GM23338 (cell line): ENCODE measurements around the gene ZNF211. TPM values are rescaled to one million over a fixed set of nuclear protein-coding genes. Genes with fewer than 3 reads are reported as not detected.

Source experiments
- ATAC-seq: fragments of 200-7000 bp; cut with Tn5 transposase; 3 replicates; pipeline ENCODE4 v1.9.1; 2020
- DNase-seq: peaks from one replicate; pipeline ENCODE4 v3.0.0-alpha.2; 2015; ENCODE audit warnings: low spot score
- H2AFZ ChIP-seq: fragments of 200-600 bp; sonication (generic); 2 replicates; pipeline ENCODE4 v1.8.0; 2016; ENCODE audit warnings: antibody characterized with exemption, mild to moderate bottlenecking, moderate library complexity
- H3F3A ChIP-seq: fragments of 200-600 bp; sonication (generic); replicated peaks from 2 replicates; pipeline ENCODE4 v1.8.0; 2017; ENCODE audit warnings: antibody characterized with exemption, mixed run types, low read depth
- H3K27ac ChIP-seq: fragments of 200-600 bp; sonication (generic); 2 replicates; pipeline ENCODE4 v1.6.1; 2016; ENCODE audit warnings: low read depth
- H3K27me3 ChIP-seq: fragments of 200-600 bp; sonication (generic); 2 replicates; pipeline ENCODE4 v1.8.0; 2016; ENCODE audit warnings: mild to moderate bottlenecking, mixed run types, moderate library complexity; ENCODE audit not compliant: insufficient read depth
- H3K36me3 ChIP-seq: fragments of 200-600 bp; sonication (generic); 2 replicates; pipeline ENCODE4 v1.8.0; 2016; ENCODE audit warnings: mild to moderate bottlenecking; ENCODE audit not compliant: insufficient read depth
- H3K4me1 ChIP-seq: fragments of 200-600 bp; sonication (generic); 2 replicates; pipeline ENCODE4 v1.8.0; 2016; ENCODE audit warnings: mild to moderate bottlenecking, moderate library complexity; ENCODE audit not compliant: insufficient read depth
- H3K4me2 ChIP-seq: fragments of 200-600 bp; sonication (generic); 2 replicates; pipeline ENCODE4 v1.7.1; 2017; ENCODE audit warnings: mixed run types
- H3K4me3 ChIP-seq: fragments of 200-600 bp; sonication (generic); 2 replicates; pipeline ENCODE4 v1.6.1; 2016; ENCODE audit warnings: mixed run types
- H3K79me2 ChIP-seq: fragments of 200-600 bp; sonication (generic); replicated peaks from 2 replicates; pipeline ENCODE4 v1.8.0; 2017; ENCODE audit warnings: mild to moderate bottlenecking; ENCODE audit not compliant: insufficient read depth
- H3K9me2 ChIP-seq: fragments of 200-600 bp; sonication (generic); 2 replicates; pipeline ENCODE4 v1.8.0; 2017; ENCODE audit not compliant: insufficient read depth
- H4K20me1 ChIP-seq: fragments of 200-600 bp; sonication (generic); replicated peaks from 2 replicates; pipeline ENCODE4 v1.8.0; 2017; ENCODE audit warnings: mild to moderate bottlenecking; ENCODE audit not compliant: insufficient read depth
- H3K27ac Mint-ChIP-seq: 2 replicates; pipeline ENCODE4 v1.8.0; 2020; ENCODE audit warnings: inconsistent platforms, mild to moderate bottlenecking, moderate library complexity, mixed read lengths
- H3K27me3 Mint-ChIP-seq: 3 replicates; pipeline ENCODE4 v1.8.0; 2022; ENCODE audit warnings: low read depth, mild to moderate bottlenecking, moderate library complexity, mixed read lengths, inconsistent platforms; ENCODE audit not compliant: insufficient read depth, poor library complexity
- H3K36me3 Mint-ChIP-seq: 3 replicates; pipeline ENCODE4 v1.8.0; 2021; ENCODE audit warnings: low read depth, mild to moderate bottlenecking, inconsistent platforms, moderate library complexity, mixed read lengths
- H3K4me1 Mint-ChIP-seq: 3 replicates; pipeline ENCODE4 v1.8.0; 2020; ENCODE audit warnings: mild to moderate bottlenecking, inconsistent platforms, mixed read lengths
- H3K4me3 Mint-ChIP-seq: 3 replicates; pipeline ENCODE4 v1.8.0; 2021; ENCODE audit warnings: moderate library complexity, mild to moderate bottlenecking, inconsistent platforms, mixed read lengths
- H3K9me3 Mint-ChIP-seq: 3 replicates; pipeline ENCODE4 v1.8.0; 2020; ENCODE audit warnings: moderate library complexity, mild to moderate bottlenecking, inconsistent platforms, mixed read lengths
- CTCF ChIP-seq, 2 experiments: fragments of 200-600 bp in 1 of 2; sonication (generic) in 1 of 2; conservative IDR thresholded peaks; 2 replicates each; pipeline versions ENCODE4 v1.5.1 to v1.6.1; 2016 to 2017; ENCODE audit warnings: antibody characterized with exemption in 2 of 2, low read depth in 2 of 2, mild to moderate bottlenecking in 2 of 2, moderate library complexity in 1 of 2
- EZH2 ChIP-seq: fragments of 200-600 bp; sonication (generic); IDR thresholded peaks from one replicate; pipeline ENCODE4 v1.8.0; 2017; ENCODE audit warnings: antibody characterized with exemption, mild to moderate bottlenecking, low read depth; ENCODE audit not compliant: unreplicated experiment
- EZH2phosphoT487 ChIP-seq: fragments of 200-600 bp; sonication (generic); IDR thresholded peaks from one replicate; pipeline ENCODE4 v1.8.1; 2018; ENCODE audit warnings: antibody characterized with exemption; ENCODE audit not compliant: unreplicated experiment
- POLR2AphosphoS5 ChIP-seq: IDR thresholded peaks from 2 replicates; pipeline ENCODE4 v1.6.1; 2016; ENCODE audit warnings: antibody characterized with exemption, low read depth
- REST ChIP-seq: IDR thresholded peaks from one replicate; pipeline ENCODE4 v1.6.1; 2018; ENCODE audit warnings: antibody characterized with exemption; ENCODE audit not compliant: unreplicated experiment
- STAT1 ChIP-seq: IDR thresholded peaks from one replicate; pipeline ENCODE4 v1.6.1; 2016; ENCODE audit warnings: antibody characterized with exemption; ENCODE audit not compliant: unreplicated experiment
- ZNF331 ChIP-seq: fragments of 250-450 bp; sonication (Bioruptor Pico); IDR thresholded peaks from 2 replicates; pipeline ENCODE4 v1.5.0; 2020; ENCODE audit warnings: low read depth, mild to moderate bottlenecking, moderate library complexity
- polyA plus RNA-seq: library from polyadenylated mRNA; unstranded; fragments of >200 nt; fragmentation: Nextera tagmentation; extraction: Ambion mirVana; gene quantifications from 2 replicates; pipeline ENCODE4 v1.2.1, GENCODE V29; 2016
- total RNA-seq: library from RNA; depleted of rRNA; stranded (reverse); fragments of >200 nt; shearing (Covaris generic); gene quantifications from 2 replicates; pipeline ENCODE4 v1.2.3, GENCODE V29; 2014

The ZNF211 gene
- total and polyA plus RNA-seq, 2 experiments from 2014 or later = 9.7 to 13.8 TPM

GRCh38 chr19:57641715-57642234 lies 8.8 kb downstream of the ZNF211 start:
- H4K20me1 ChIP-seq = 0 out of 2 replicates have a peak, but pooled peaks cover 5% of the 10 kb centered on the region
- H3K36me3 Mint-ChIP-seq = peaks cover 65% of the 10 kb centered on the region
- no peak overlapping the region for H3K4me2 ChIP-seq
- peaks cover 3% of the 10 kb centered on the region; the same call in 1 of the 2 replicates for H3K79me2 ChIP-seq
- H3K4me1 ChIP-seq = no peaks in the 10 kb centered on the region
- no peak for DNase-seq
- peaks cover 4% of the 10 kb centered on the region; the same call in 1 of the 2 replicates for H3K9me2 ChIP-seq
- no peak overlapping the region for H2AFZ ChIP-seq
- peaks cover 15% of the 10 kb centered on the region for H3K9me3 Mint-ChIP-seq
- no peak overlapping the region for H3K4me3 ChIP-seq
- H3K27me3 Mint-ChIP-seq = no peaks in the 10 kb centered on the region
- no peaks in the 10 kb centered on the region for H3K27me3 ChIP-seq
- no peaks in the 10 kb centered on the region for H3F3A ChIP-seq
- no peaks in the 10 kb centered on the region for H3K4me1 Mint-ChIP-seq
- H3K4me3 Mint-ChIP-seq = no peak overlapping the region
- TF ChIP-seq STAT1 (no peak), ZNF331 (CRISPR knock-in tag) (no peak), EZH2phosphoT487 (no peak), EZH2 (no peak), REST (no peak), CTCF (conservative IDR thresholded peaks at IDR 0.05; ENCODE audit: low read depth in 2 of 2) (no peak)
- no peak overlapping the region for H3K27ac Mint-ChIP-seq
- no peak overlapping the region for H3K27ac ChIP-seq
- H3K36me3 ChIP-seq = peaks cover 42% of the 10 kb centered on the region
- no peak for ATAC-seq

- Histone ChIP-seq H3K4me3 (no peak overlapping the region), H3K4me1 (no peaks in the 10 kb centered on the region), H3K79me2 (peaks cover 3% of the 10 kb centered on the region; the same call in 1 of the 2 replicates), H2AFZ (no peak overlapping the region), H4K20me1 (0 out of 2 replicates have a peak, but pooled peaks cover 5% of the 10 kb centered on the region), H3K4me2 (no peak overlapping the region), H3K36me3 (peaks cover 34% of the 10 kb centered on the region), H3K27me3 (no peaks in the 10 kb centered on the region), H3F3A (no peaks in the 10 kb centered on the region), H3K27ac (no peak overlapping the region), H3K9me2 (peaks cover 4% of the 10 kb centered on the region; the same call in 1 of the 2 replicates)
- Mint-ChIP-seq H3K36me3 (peaks cover 58% of the 10 kb centered on the region), H3K4me3 (no peak overlapping the region), H3K27ac (no peak overlapping the region), H3K27me3 (no peaks in the 10 kb centered on the region), H3K9me3 (peaks cover 8% of the 10 kb centered on the region), H3K4me1 (no peaks in the 10 kb centered on the region)
- TF ChIP-seq POLR2AphosphoS5 (no peak), STAT1 (no peak), EZH2phosphoT487 (no peak)
- no peak for DNase-seq
- ATAC-seq = no peak
These were observed 9.6 kb downstream of the ZNF211 start for GRCh38 chr19:57642396-57643046.
